ENCODE measurements around the gene EHMT2.
A peak's percentile ranks its signal among the peaks of the same experiment; 100 is the strongest.

The EHMT2 gene

DNA sequence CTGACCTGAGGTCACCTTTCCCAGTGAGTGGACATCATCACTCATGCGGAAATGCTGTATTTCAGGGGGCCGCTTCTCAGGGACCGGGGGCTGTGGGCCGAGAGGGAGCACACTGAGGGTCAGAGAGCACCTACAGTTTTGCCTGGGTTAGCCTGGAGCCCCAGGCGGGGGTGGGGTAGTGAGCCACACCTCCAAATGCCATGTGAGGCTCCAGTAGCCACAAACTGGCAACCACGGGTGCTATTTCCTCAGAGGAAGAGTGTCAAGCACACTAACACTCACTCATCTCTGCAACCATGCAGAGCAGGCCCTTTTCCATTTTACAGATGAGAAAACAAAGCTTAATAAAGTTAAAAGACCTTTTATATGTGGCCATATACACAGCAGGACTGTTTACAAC, 4.7 kb downstream of the EHMT2 start:
- Histone ChIP-seq H3K36me3 (peaks cover 28 to 73% (median 56%) of the 10 kb centered on the region in 3 donors), H3K9me3 (no peaks in the 10 kb centered on the region), H3K27me3 (no peaks in the 10 kb centered on the region), H3K27ac (no peak overlapping the region), H3K4me1 (peaks cover 0 to 12% (median 8%) of the 10 kb centered on the region in 4 donors), H3K4me3 (no peak overlapping the region)
- no peak for DNase-seq
- TF ChIP-seq, protein P1, sequence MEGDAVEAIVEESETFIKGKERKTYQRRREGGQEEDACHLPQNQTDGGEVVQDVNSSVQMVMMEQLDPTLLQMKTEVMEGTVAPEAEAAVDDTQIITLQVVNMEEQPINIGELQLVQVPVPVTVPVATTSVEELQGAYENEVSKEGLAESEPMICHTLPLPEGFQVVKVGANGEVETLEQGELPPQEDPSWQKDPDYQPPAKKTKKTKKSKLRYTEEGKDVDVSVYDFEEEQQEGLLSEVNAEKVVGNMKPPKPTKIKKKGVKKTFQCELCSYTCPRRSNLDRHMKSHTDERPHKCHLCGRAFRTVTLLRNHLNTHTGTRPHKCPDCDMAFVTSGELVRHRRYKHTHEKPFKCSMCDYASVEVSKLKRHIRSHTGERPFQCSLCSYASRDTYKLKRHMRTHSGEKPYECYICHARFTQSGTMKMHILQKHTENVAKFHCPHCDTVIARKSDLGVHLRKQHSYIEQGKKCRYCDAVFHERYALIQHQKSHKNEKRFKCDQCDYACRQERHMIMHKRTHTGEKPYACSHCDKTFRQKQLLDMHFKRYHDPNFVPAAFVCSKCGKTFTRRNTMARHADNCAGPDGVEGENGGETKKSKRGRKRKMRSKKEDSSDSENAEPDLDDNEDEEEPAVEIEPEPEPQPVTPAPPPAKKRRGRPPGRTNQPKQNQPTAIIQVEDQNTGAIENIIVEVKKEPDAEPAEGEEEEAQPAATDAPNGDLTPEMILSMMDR (IDR thresholded peaks at IDR 0.05) = no peak
- intact Hi-C loops (cut with DNase I; ENCODE audit: low total_unique reads) = no loop called here

DNA sequence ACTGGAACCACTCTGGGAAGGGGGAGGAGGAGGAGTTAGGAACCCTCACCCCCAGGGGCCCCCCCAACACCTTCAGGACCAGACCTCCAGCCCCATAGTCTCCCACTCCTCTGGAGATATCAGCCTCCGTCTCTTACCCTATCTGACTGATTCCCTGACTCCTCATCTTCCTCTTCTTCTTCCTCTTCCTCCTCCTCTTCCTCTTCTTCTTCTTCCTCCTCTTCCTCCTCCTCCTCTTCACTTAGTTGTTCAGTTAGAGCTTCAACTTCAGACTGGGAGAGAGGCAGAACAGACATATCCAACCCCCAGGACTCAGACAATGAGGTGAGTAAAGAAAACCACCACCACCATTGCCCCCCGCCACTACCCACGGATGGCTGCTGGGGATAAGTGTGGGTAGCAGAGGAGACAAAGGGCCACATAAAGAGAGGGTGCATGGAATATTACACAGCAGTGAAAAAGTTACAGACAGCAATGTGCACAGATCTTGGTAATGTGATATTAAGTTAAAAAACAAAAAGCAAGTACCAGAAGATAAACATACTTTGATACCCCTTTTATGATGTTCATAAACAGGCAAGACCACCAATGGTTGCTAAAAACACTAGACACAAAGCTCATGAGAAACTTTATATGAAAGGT, 8.0 kb downstream of the EHMT2 start:
- TF ChIP-seq, protein P1 (IDR thresholded peaks at IDR 0.05) = no peak
- Histone ChIP-seq H3K9me3 (no peaks in the 10 kb centered on the region), H3K27ac (no peak overlapping the region), H3K36me3 (peaks cover 52 to 100% (median 75%) of the 10 kb centered on the region in 3 donors), H3K27me3 (no peaks in the 10 kb centered on the region), H3K4me3 (no peak overlapping the region), H3K4me1 (no peaks in the 10 kb centered on the region)
- no peak for DNase-seq
- intact Hi-C loops (cut with DNase I; ENCODE audit: low total_unique reads) = no loop called here

DNA sequence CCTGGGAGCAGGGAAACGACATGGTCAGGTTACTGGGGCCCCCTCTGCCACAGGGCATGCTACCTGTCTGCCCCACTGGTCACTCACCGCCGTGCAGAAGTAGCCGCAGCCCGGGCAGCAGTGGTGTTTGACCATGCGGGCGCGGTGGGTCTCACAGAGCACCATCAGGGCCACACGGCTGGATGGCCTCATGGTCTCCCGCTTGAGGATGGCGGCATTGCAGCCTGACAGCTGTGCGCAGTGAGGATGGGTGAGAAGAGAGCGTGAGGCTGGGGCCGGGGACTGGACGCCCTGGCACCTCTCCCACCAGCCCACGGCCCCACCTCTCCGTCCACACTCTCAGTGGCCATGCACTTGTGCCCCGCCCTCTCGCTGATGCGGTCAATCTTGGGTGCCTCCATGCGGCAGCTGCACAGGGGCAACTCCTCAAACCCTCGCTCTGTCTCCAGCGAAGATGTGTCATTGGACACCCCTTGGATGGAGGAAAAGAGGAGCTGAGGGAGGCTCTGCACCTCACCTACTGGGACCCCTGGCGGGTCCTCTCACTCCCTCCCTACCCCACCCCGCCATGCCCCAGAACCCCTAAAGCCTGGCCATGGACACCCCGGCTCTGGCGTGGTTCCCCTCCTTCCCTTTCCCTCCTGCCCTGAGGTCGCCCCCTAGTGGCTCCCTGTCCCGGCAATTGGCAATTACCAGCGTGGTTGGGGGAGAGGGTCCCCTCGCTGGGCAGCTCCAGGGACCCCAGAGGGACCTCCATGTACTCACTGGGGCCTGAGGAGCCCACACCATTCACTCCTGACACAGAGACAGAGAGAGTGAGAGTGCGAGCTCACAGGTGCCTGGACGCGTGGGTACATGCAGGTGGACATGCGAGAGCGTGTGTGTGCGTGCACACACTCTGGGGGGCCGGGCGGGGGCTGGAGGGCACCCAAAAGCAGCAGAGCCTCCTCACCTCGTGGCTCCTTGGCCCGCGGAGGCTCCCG, 8.9 kb downstream of the EHMT2 start:
- TF ChIP-seq, protein P1 (IDR thresholded peaks at IDR 0.05) = peak; percentile 51 to 72
- intact Hi-C loops (cut with DNase I; ENCODE audit: low total_unique reads) = no loop called here
- Histone ChIP-seq H3K27me3 (no peaks in the 10 kb centered on the region), H3K4me3 (no peak overlapping the region), H3K9me3 (no peaks in the 10 kb centered on the region), H3K4me1 (no peaks in the 10 kb centered on the region), H3K27ac (no peak overlapping the region), H3K36me3 (peaks cover 60 to 100% (median 79%) of the 10 kb centered on the region in 3 donors)
- DNase-seq = no peak

DNA sequence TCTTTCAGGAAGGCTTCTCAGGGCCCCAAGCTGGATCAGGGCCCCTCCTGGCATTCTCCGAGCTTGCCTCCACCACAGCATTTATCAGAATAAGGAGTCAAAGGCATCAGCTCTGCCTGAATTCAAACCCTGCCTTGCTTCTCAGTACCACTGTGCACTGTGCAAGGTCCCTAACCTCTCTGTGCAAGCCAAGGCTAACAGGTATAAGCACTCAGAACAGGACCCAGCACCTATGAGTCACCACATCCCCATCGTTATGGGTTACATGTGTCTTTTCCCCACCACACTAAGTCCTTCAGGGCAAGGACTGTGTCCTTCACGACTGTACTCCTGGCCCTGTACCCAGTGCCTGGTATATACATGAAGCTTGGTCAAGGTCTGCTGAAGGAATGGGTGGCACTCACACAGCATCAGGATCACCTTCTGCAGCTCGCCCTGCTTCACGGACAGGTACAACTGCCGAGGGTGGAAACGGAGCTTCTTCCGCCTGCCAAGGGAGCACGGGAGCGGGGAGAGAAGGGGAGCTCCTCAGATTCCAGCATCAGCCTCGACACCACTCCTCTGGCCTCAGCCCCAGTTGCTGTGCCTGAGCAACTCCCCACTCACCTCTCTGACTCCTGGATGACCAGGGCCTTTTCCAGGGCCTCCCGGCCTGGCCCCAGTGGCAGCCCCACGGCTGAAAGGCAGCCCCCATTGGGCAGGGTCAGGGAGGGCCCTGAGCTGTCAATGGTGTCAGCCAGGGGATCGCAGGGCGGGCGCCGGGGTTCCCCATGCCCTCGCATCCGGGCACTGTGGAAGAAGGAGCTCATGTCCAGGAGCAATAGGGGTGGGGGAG, 10.1 kb downstream of the EHMT2 start:
- Histone ChIP-seq H3K36me3 (peaks cover 64 to 100% (median 81%) of the 10 kb centered on the region in 3 donors), H3K9me3 (no peaks in the 10 kb centered on the region), H3K4me3 (no peak overlapping the region), H3K27ac (no peak overlapping the region), H3K4me1 (no peaks in the 10 kb centered on the region), H3K27me3 (no peaks in the 10 kb centered on the region)
- TF ChIP-seq, protein P1 (IDR thresholded peaks at IDR 0.05) = no peak
- DNase-seq = no peak
- intact Hi-C loops (cut with DNase I; ENCODE audit: low total_unique reads) = no loop called here

DNA sequence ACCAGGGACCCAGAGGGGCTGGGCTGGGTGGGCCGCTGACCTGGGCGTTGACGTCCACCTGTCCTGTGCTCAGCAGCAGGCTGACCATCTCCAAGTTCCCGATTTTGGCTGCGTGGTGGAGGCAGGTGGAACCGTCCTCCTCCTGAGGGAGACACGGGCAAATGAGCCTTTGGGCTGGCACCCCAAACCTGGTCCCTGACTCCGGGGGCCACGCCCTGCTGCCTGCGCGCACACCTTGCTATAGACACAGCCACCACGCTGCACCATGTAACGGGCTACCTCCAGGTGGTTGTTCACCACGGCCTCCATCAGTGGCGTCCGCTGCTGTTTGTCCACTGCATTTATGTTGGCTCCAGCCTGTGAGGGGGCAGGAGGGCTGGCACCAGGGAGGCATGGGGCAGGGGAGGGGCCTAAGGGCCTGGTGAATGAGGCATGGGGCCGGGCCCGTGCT, 10.9 kb downstream of the EHMT2 start:
- intact Hi-C loops (cut with DNase I; ENCODE audit: low total_unique reads) = no loop called here
- H3K36me3 ChIP-seq = peaks cover 61 to 100% (median 80%) of the 10 kb centered on the region in 3 donors
- DNase-seq = no peak

More for the DNA sequence above, 10.9 kb downstream of the EHMT2 start:
- no peaks in the 10 kb centered on the region for H3K4me1 ChIP-seq
- TF ChIP-seq, protein P1 (IDR thresholded peaks at IDR 0.05) = no peak
- H3K27ac ChIP-seq = no peak overlapping the region
- no peak overlapping the region for H3K4me3 ChIP-seq
- H3K27me3 ChIP-seq = no peaks in the 10 kb centered on the region
- H3K9me3 ChIP-seq = no peaks in the 10 kb centered on the region
